Right forelimb (tissue), 1 donor: ENCODE measurements around the gene RPL19.

ENCODE experiments used
- DNase-seq: peaks from one replicate; pipeline ENCODE4 v3.0.0-alpha.2; 2018

RPL19 gene

GRCh38 chr17:39252788-39253460, 52.8 kb downstream of the RPL19 start:
- DNase-seq = no peak
